ENCODE data around the gene MAP7D1.

Gene MAP7D1

GRCh38 chr1:36163426-36163825 lies 7.5 kb downstream of the MAP7D1 start:
- TF ChIP-seq CTCF (IDR thresholded peaks at IDR 0.05; ENCODE audit: insufficient read depth, low read length, poor library complexity, severe bottlenecking): no peak
- Histone ChIP-seq H3K36me3 (ENCODE audit: control insufficient read depth, insufficient read depth, low read length) (peaks cover 7% of the 10 kb centered on the region), H3K27me3 (replicated peaks; ENCODE audit: control insufficient read depth, insufficient read depth, low read length) (no peaks in the 10 kb centered on the region), H3K4me3 (replicated peaks; ENCODE audit: low read depth, low read length) (no peak overlapping the region)
- DNase-seq (ENCODE audit: extremely low read depth, insufficient read length): no peak

- Histone ChIP-seq H3K4me3 (replicated peaks; ENCODE audit: low read depth, low read length) (no peak overlapping the region), H3K27me3 (replicated peaks; ENCODE audit: control insufficient read depth, insufficient read depth, low read length) (no peaks in the 10 kb centered on the region), H3K36me3 (ENCODE audit: control insufficient read depth, insufficient read depth, low read length) (peaks cover 7% of the 10 kb centered on the region)
- no peak for TF ChIP-seq CTCF (IDR thresholded peaks at IDR 0.05; ENCODE audit: insufficient read depth, low read length, poor library complexity, severe bottlenecking)
- DNase-seq (ENCODE audit: extremely low read depth, insufficient read length): no peak
Observed at GRCh38 chr1:36164361-36164760, 8.4 kb downstream of the MAP7D1 start.

GRCh38 chr1:36165145-36165544 lies 9.2 kb downstream of the MAP7D1 start:
- Histone ChIP-seq H3K27me3 (replicated peaks; ENCODE audit: control insufficient read depth, insufficient read depth, low read length) (no peaks in the 10 kb centered on the region), H3K36me3 (ENCODE audit: control insufficient read depth, insufficient read depth, low read length) (peaks cover 10% of the 10 kb centered on the region), H3K4me3 (replicated peaks; ENCODE audit: low read depth, low read length) (no peak overlapping the region)
- TF ChIP-seq CTCF (IDR thresholded peaks at IDR 0.05; ENCODE audit: insufficient read depth, low read length, poor library complexity, severe bottlenecking): no peak
- no peak for DNase-seq (ENCODE audit: extremely low read depth, insufficient read length)

GRCh38 chr1:36166136-36166535 lies 10.2 kb downstream of the MAP7D1 start:
- TF ChIP-seq CTCF (IDR thresholded peaks at IDR 0.05; ENCODE audit: insufficient read depth, low read length, poor library complexity, severe bottlenecking): no peak
- Histone ChIP-seq H3K36me3 (ENCODE audit: control insufficient read depth, insufficient read depth, low read length) (peaks cover 14% of the 10 kb centered on the region), H3K27me3 (replicated peaks; ENCODE audit: control insufficient read depth, insufficient read depth, low read length) (no peaks in the 10 kb centered on the region), H3K4me3 (replicated peaks; ENCODE audit: low read depth, low read length) (no peak overlapping the region)
- no peak for DNase-seq (ENCODE audit: extremely low read depth, insufficient read length)

GRCh38 chr1:36166938-36167905 lies 11.3 kb downstream of the MAP7D1 start:
- no peak for TF ChIP-seq CTCF (IDR thresholded peaks at IDR 0.05; ENCODE audit: insufficient read depth, low read length, poor library complexity, severe bottlenecking)
- Histone ChIP-seq H3K4me3 (replicated peaks; ENCODE audit: low read depth, low read length) (no peak overlapping the region), H3K36me3 (ENCODE audit: control insufficient read depth, insufficient read depth, low read length) (peaks cover 19% of the 10 kb centered on the region), H3K27me3 (replicated peaks; ENCODE audit: control insufficient read depth, insufficient read depth, low read length) (no peaks in the 10 kb centered on the region)
- no peak for DNase-seq (ENCODE audit: extremely low read depth, insufficient read length)

All from GM06990 (cell line).